Keratinocyte (primary cell): ENCODE results near the gene ZNF629. TPM values are rescaled to one million over a fixed set of nuclear protein-coding genes. Genes with fewer than 3 reads are reported as not detected.
A peak's percentile ranks its signal among the peaks of the same experiment; 100 is the strongest.

Experiments used
- DNase-seq: peaks from one replicate; pipeline ENCODE4 v3.0.0-alpha.2; 2011; ENCODE audit warnings: low read depth, missing footprints, low spot score
- FAIRE-seq: peaks from 2 replicates; lab custom pipeline; 2011; peaks lifted over from hg19 to GRCh38; lab: Jason Lieb, UNC
- H2AFZ ChIP-seq: 2 replicates; pipeline ENCODE4 v1.6.0; 2012; ENCODE audit warnings: low read length, control low read depth, inconsistent platforms; ENCODE audit not compliant: control insufficient read depth
- H3K27ac ChIP-seq: 2 replicates; pipeline ENCODE4 v1.5.1; 2011; ENCODE audit warnings: low read length; ENCODE audit not compliant: control insufficient read depth, insufficient read depth
- H3K27me3 ChIP-seq: 3 replicates; pipeline ENCODE4 v1.6.0; 2011; ENCODE audit warnings: low read length; ENCODE audit not compliant: control insufficient read depth, insufficient read depth; ENCODE audit errors: extremely low read depth
- H3K36me3 ChIP-seq, 2 experiments: 2 replicates in 1 of 2; 3 replicates in 1 of 2; pipeline ENCODE4 v1.5.1; 2011; ENCODE audit warnings: low read length in 2 of 2, mild to moderate bottlenecking in 1 of 2; ENCODE audit not compliant: control insufficient read depth in 2 of 2, insufficient read depth in 2 of 2; ENCODE audit errors: extremely low read depth in 1 of 2
- H3K4me1 ChIP-seq: 3 replicates; pipeline ENCODE4 v1.5.1; 2011; ENCODE audit warnings: low read length; ENCODE audit not compliant: control insufficient read depth, insufficient read depth; ENCODE audit errors: extremely low read depth
- H3K4me2 ChIP-seq: 3 replicates; pipeline ENCODE4 v1.6.0; 2011; ENCODE audit warnings: low read depth, low read length; ENCODE audit not compliant: control insufficient read depth, insufficient read depth; ENCODE audit errors: extremely low read depth
- H3K4me3 ChIP-seq, 3 experiments: fragments of 200-600 bp in 1 of 3; sonication (generic) in 1 of 3; 2 replicates in 2 of 3; 3 replicates in 1 of 3; pipeline ENCODE4 v1.5.1; 2011 to 2016; ENCODE audit warnings: low read length in 3 of 3, mild to moderate bottlenecking in 3 of 3, control low read depth in 2 of 3, inconsistent platforms in 1 of 3, low read depth in 1 of 3, mixed read lengths in 1 of 3, mixed run types in 1 of 3, moderate library complexity in 1 of 3; ENCODE audit not compliant: control insufficient read depth in 2 of 3, insufficient read depth in 2 of 3; ENCODE audit errors: extremely low read depth in 1 of 3
- H3K79me2 ChIP-seq: 2 replicates; pipeline ENCODE4 v1.6.0; 2012; ENCODE audit warnings: low read length; ENCODE audit not compliant: control insufficient read depth, insufficient read depth
- H3K9ac ChIP-seq: 3 replicates; pipeline ENCODE4 v1.6.0; 2011; ENCODE audit warnings: low read length; ENCODE audit not compliant: control insufficient read depth, insufficient read depth; ENCODE audit errors: extremely low read depth
- H3K9me1 ChIP-seq: 3 replicates; pipeline ENCODE4 v1.6.0; 2011; ENCODE audit warnings: low read length; ENCODE audit not compliant: control insufficient read depth, insufficient read depth; ENCODE audit errors: extremely low read depth
- H3K9me3 ChIP-seq: 2 replicates; pipeline ENCODE4 v1.5.1; 2012; ENCODE audit warnings: low read depth, low read length; ENCODE audit not compliant: control insufficient read depth
- H4K20me1 ChIP-seq: 3 replicates; pipeline ENCODE4 v1.6.0; 2011; ENCODE audit warnings: low read length; ENCODE audit not compliant: control insufficient read depth, insufficient read depth; ENCODE audit errors: extremely low read depth
- EZH2 ChIP-seq: IDR thresholded peaks from one replicate; pipeline ENCODE4 v1.6.1; 2012; ENCODE audit warnings: inconsistent platforms, mild to moderate bottlenecking, low read length, moderate library complexity
- dilution Hi-C: fragments of 300-500 bp; cut with MboI; formaldehyde crosslinking; loops from one replicate; pipeline ENCODE4 v1.7.0; 2020; ENCODE audit warnings: low sequenced_read_pairs; ENCODE audit not compliant: extremely low pct_ligation_motif_present
- polyA plus RNA-seq, 5 experiments: library from polyadenylated mRNA; depleted of rRNA in 3 of 5; stranded (reverse) in 3 of 5; stranded (forward) in 1 of 5; unstranded in 1 of 5; fragments of >200 nt; gene quantifications; 1 replicate in 1 of 5; 2 replicates in 3 of 5; 3 replicates in 1 of 5; pipeline versions ENCODE4 v1.2.1 to v1.2.3, GENCODE V29; 2011 to 2012; ENCODE audit warnings: missing spikeins in 2 of 5, low read depth in 1 of 5, low replicate concordance in 1 of 5
- TF ChIP-seq, protein P1 (sequence below), 3 experiments: IDR thresholded peaks in 1 of 3; conservative IDR thresholded peaks in 1 of 3; optimal IDR thresholded peaks in 1 of 3; 2 replicates in 2 of 3; 3 replicates in 1 of 3; pipeline versions ENCODE3 to v1.5.1; 2011; ENCODE audit warnings: low read length in 3 of 3, mild to moderate bottlenecking in 3 of 3, moderate library complexity in 2 of 3, control low read depth in 1 of 3, inconsistent platforms in 1 of 3; ENCODE audit not compliant: insufficient read depth in 2 of 3; ENCODE audit errors: extremely low read depth in 1 of 3

ZNF629 gene
- polyA plus RNA-seq, 1 donor (not counting 4 experiments of a cell fraction or from before 2014, with no cell fraction given) = 3.6 TPM

DNA sequence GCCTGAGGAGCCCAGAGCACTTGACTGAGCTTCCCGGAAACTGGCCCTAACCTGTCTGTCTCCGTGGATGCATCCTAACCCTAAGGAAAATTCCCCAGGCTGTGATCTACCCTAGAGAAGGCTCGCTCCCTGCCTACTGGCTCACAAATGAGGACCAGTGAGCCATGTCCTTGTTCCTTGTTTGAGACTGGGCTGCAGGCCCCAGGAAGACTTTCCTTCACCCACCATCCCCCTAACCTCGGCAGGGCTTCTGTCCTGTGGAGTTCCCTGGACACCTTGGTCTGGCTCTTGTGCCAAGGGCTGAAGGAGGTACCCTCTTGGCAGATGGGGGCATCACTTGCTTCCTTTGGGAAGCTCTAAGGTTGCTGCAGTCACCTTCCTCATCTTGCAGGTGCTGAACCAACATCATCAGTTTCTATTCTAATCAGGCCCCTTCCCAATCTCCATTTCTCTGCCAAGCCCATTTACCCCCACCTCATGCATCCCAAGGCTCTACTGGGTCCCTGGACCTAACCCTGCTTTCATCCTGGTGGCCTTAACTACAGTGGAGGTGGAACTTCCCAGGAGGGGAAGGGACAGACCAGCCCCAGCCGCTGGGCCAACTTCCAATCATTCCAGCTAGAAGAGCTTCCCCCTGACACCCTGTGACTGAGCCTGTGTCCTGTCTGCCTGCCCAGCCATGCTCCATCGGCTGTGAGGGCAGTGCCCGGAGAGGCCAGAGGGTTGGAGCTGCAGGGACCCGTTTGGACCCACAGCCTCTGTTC lies 12.5 kb downstream of the ZNF629 start:
- Histone ChIP-seq H4K20me1 (no peaks in the 10 kb centered on the region), H3K36me3 (peaks cover 19 to 29% of the 10 kb centered on the region in 2 experiments), H3K27me3 (no peaks in the 10 kb centered on the region), H3K4me2 (peak overlapping the region; percentile 97), H2AFZ (no peak overlapping the region), H3K27ac (no peak overlapping the region), H3K9ac (peak overlapping the region; percentile 90), H3K9me1 (no peaks in the 10 kb centered on the region), H3K9me3 (no peaks in the 10 kb centered on the region), H3K4me1 (peaks cover 9% of the 10 kb centered on the region), H3K79me2 (no peaks in the 10 kb centered on the region), H3K4me3 (peak overlapping the region in 2 of 3 experiments; percentile 55 to 75)
- no peak for TF ChIP-seq EZH2
- TF ChIP-seq, protein P1, sequence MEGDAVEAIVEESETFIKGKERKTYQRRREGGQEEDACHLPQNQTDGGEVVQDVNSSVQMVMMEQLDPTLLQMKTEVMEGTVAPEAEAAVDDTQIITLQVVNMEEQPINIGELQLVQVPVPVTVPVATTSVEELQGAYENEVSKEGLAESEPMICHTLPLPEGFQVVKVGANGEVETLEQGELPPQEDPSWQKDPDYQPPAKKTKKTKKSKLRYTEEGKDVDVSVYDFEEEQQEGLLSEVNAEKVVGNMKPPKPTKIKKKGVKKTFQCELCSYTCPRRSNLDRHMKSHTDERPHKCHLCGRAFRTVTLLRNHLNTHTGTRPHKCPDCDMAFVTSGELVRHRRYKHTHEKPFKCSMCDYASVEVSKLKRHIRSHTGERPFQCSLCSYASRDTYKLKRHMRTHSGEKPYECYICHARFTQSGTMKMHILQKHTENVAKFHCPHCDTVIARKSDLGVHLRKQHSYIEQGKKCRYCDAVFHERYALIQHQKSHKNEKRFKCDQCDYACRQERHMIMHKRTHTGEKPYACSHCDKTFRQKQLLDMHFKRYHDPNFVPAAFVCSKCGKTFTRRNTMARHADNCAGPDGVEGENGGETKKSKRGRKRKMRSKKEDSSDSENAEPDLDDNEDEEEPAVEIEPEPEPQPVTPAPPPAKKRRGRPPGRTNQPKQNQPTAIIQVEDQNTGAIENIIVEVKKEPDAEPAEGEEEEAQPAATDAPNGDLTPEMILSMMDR (optimal IDR thresholded peaks at IDR 0.05 in 1 of 3, IDR thresholded peaks at IDR 0.05 in 1 of 3, conservative IDR thresholded peaks at IDR 0.05 in 1 of 3; ENCODE audit: extremely low read depth in 1 of 3, insufficient read depth in 2 of 3, low read length in 3 of 3) = no peak
- dilution Hi-C loops = loop anchor here (25.0 kb wide), 1 partner anchor 113 kb away; the partner anchor contains the start of genes BCL7C and CTF1
- no peak for DNase-seq
- no peak for FAIRE-seq

DNA sequence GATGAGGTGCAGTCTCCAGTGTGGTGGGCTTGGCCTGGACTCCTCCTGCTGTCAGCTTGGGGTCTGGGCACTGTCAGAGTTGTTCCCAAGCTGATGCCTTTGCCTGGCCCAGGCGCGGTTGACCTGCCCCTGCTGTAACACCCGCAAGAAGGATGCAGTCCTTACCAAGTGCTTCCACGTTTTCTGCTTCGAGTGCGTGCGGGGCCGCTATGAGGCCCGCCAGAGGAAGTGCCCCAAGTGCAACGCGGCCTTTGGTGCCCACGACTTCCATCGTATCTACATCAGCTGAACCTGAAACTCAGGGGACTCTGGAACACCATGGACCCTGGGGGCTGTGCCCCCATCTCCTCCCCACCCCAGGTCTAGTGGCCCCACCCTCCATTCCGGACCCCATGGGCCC lies 13.2 kb downstream of the ZNF629 start:
- Histone ChIP-seq H3K79me2 (no peaks in the 10 kb centered on the region), H3K9ac (no peak overlapping the region), H2AFZ (no peak overlapping the region), H3K4me2 (no peak overlapping the region), H3K27ac (no peak overlapping the region), H3K27me3 (no peaks in the 10 kb centered on the region), H3K9me1 (no peaks in the 10 kb centered on the region), H3K4me1 (peaks cover 9% of the 10 kb centered on the region), H3K4me3 (no peak overlapping the region), H3K9me3 (no peaks in the 10 kb centered on the region), H4K20me1 (no peaks in the 10 kb centered on the region), H3K36me3 (peaks cover 26 to 36% of the 10 kb centered on the region in 2 experiments)
- TF ChIP-seq, protein P1 (optimal IDR thresholded peaks at IDR 0.05 in 1 of 3, IDR thresholded peaks at IDR 0.05 in 1 of 3, conservative IDR thresholded peaks at IDR 0.05 in 1 of 3; ENCODE audit: extremely low read depth in 1 of 3, insufficient read depth in 2 of 3, low read length in 3 of 3) = no peak
- no peak for TF ChIP-seq EZH2
- DNase-seq = no peak
- no peak for FAIRE-seq
- dilution Hi-C loops = no loop called here
